GM10847 (cell line): ENCODE data around the gene ADAMTSL1.

Source experiments
- POLR2A ChIP-seq: IDR thresholded peaks from 2 replicates; pipeline ENCODE4 v1.6.1; 2011; ENCODE audit not compliant: insufficient read length; ENCODE audit errors: extremely low read depth

ADAMTSL1 gene

GRCh38 chr9:18473652-18474279 is at the start of gene ADAMTSL1:
Gene ADAMTSL1, plus strand, starts transcription at chr9:18474153. Its CDS starts 80 bp downstream, at chr9:18474233.
- no peak for TF ChIP-seq POLR2A

GRCh38 chr9:18427691-18428090 is 46.3 kb upstream of the ADAMTSL1 start:
- TF ChIP-seq POLR2A, result no peak

DNA sequence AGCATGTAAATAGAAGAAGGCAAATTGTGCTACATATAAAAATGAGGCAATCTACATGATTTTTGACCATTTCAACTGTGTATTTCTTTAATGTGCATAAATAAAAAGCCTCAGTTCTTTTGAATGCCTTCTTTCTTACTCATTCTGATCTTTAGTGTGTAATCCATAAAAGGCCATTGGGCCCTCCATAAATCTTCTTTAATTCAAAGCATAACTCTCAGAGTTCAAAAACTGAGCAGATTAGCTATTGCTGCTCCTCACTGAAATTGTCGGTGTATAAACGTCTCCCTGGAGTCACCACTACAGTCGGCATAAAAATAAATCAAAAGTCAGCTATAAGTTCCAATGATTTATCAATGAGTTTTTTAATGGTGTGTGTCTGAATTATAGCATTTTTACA is 45.3 kb upstream of the ADAMTSL1 start:
- TF ChIP-seq POLR2A, result no peak

- no peak for TF ChIP-seq POLR2A
Observed at GRCh38 chr9:18429070-18429469, 44.9 kb upstream of the ADAMTSL1 start.

- TF ChIP-seq POLR2A, result no peak
Observed at GRCh38 chr9:18433620-18434019, 40.3 kb upstream of the ADAMTSL1 start.

DNA sequence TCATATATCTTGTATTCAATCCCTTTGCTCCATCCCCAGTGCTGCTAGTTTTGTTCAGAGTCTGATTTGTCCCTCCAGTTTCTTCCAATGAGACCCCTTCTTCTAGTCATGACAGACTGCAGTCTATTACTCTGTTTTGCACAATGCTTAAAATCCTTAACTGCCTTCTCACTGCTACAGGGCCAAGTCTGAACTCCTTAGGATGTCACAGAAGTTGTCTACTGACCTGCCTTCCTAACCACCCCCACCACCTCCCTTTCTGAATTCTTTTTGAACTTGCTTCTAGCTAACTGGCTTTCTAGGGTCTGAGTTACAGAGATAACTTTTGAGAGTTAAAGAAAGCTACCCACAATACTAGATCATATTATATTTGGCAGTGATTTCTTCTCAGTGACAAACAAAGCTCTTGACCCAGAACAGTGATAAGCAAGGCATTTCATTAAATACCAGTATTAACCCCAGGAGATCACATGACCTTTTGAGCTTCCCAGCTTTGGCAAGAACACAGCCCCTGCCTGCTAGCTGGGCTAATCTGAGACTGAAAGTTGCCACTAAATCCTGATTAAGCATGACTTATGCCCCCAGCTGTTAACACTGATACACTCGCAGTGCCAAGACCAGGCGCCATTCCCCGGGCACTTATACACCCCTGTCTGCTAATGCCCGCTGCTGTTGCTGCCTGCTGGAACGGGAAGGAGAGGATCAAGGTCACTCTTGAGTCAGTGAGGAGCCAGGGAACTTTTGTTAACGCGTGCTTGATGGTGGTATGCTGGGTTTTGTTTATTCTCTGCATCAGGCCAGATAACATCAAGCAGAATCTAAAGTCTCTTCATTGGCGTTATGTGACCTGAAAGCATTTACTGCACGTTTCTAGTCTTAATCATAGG is 36.4 kb upstream of the ADAMTSL1 start:
- TF ChIP-seq POLR2A, result no peak

GRCh38 chr9:18438300-18438925 is 35.5 kb upstream of the ADAMTSL1 start:
- no peak for TF ChIP-seq POLR2A

DNA sequence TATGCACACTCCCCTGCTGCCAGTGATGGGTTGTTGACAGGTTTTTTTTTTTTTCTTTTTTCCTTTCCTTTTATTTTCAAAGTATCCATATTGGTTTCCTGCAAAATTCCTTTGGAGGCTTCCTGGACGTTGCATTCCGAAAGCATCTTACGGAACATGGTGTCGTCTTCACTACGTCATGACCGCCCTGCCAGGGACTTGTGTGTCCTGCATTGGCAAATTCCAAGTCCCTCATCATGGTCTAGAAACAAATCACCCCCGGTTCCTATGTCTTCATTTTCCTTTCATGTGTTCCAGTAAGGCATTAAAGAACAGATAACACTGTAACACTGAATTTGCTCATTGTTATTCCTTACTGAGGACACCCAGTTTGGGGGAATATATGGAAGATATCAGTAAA is 35.0 kb upstream of the ADAMTSL1 start:
- TF ChIP-seq POLR2A, result no peak

GRCh38 chr9:18441261-18441660 is 32.7 kb upstream of the ADAMTSL1 start:
- TF ChIP-seq POLR2A, result no peak

- no peak for TF ChIP-seq POLR2A
Observed at GRCh38 chr9:18442629-18443491, 31.1 kb upstream of the ADAMTSL1 start.

DNA sequence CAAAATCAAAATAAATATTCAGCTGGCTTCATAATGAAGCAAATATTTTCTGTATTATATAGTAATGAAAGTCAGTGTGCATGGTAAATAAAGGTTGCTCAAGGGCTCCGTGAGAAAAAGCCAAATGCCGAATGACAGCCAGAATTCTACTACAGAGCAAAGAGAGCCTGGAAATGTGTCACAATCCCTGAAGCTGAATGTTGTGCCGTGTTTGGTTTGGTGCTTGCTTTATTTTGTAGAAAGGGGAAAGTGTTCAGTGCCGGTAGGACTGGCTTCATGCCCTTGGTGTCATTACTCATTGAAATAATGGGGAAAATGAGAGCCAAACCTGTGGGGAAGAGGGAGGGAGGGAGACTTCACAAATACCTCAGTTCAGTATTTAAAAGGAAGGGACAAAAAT is 26.8 kb upstream of the ADAMTSL1 start:
- no peak for TF ChIP-seq POLR2A

DNA sequence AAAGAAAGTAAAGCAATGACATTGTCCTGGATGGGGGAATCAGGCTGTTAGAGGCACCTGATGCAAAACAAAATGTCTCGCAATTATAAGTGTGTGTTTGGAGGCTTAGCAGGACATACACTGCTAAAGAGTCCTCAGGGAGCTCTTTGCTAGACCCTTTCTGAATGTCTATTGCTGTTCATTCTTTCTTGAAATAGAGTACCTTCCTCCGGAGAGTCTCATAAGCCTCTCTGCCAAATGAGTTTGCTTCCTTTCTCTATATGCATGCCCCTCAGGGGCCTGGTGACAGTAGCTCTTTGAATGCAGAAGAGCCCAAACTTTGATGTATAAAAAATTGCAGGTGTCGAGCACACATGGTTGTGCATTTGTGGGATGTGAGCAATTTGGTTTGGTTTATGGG is 26.4 kb upstream of the ADAMTSL1 start:
- TF ChIP-seq POLR2A, result no peak

DNA sequence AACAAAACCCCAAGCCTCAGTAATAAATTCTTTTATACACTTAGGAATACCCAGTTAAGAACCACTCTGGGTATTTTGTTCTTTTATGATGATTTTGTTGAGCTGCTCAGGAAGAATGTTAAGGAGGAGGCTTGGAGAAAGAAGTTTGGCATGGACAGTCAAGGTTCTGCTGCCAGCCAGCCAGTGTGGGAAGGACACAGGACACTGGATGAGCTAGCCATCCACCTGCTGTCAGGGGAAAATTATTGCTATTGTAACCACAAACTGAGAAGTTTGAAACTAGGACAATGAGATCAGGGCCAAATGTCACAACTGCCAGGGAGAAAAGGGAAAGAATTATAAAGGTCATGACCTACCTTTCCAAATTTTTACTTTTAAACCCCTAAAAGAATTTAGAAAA is 25.9 kb upstream of the ADAMTSL1 start:
- TF ChIP-seq POLR2A, result no peak

GRCh38 chr9:18451406-18451805 is 22.5 kb upstream of the ADAMTSL1 start:
- no peak for TF ChIP-seq POLR2A

DNA sequence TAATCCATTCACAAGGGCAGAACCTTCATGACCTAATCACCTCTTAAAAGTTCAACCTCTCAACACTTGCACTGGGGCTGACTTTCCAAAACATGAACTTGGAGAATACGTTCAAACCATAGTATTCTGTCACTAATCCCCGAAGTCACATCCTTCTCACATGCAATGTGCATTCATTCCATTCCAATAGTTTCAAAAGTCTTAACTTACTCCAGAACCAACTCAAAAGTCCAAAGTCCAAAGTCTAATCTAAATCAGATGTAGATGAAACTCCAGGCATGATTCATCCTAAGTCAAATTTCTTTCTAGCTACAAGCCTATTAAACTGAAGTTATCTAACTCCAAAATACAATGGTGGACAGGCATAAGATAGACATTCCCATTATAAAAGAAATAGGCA is 21.7 kb upstream of the ADAMTSL1 start:
- TF ChIP-seq POLR2A, result no peak

- TF ChIP-seq POLR2A, result no peak
Observed at GRCh38 chr9:18456624-18457237, 17.2 kb upstream of the ADAMTSL1 start.
